Measurements from ENCODE around the gene CASK. TPM values are rescaled to one million over a fixed set of nuclear protein-coding genes. Genes with fewer than 3 reads are reported as not detected.

Gene CASK
- total and polyA plus RNA-seq, 10 donors = 4.7 to 63.7 (median 42.8) TPM

DNA sequence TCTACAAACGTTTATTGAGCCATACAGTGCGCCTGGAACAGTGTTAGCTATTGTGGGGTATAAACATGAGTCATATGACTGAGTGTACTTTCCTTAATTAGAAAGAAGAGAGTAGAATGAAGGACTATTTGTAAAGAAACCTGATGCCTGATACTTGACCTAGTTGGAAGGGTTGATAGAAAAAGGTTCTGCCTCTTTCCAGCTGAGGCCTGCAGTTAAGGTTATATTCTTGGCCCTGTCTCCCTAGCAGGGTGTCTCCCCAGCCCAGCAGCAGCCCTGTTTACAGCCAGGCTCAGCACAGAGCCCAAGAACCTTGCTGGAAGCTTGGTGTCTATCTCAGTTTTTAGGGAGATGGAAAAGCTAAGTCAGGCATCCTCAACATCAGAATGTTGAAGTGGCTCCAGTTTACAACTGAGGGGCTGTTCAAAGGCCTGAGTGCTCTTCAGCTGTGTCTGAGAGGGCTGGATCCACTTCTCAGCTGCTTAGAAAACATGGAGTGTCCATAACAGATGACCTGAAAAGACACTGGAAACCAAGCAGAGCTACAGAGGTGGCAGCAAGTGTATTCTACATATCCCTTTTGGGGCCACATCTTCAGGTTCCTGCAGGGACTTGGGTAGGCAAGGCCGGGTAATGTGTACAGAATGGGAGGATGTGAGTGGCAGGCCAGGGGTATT, 454.6 kb downstream of the CASK start:
- H3K4me1 ChIP-seq = no peaks in the 10 kb centered on the region
- no peaks in the 10 kb centered on the region for H3K9me3 ChIP-seq
- peak; percentile 22 for DNase-seq
- peaks cover 0 to 8% (median 0%) of the 10 kb centered on the region in 7 donors for H3K27me3 ChIP-seq (replicated peaks in 1 of 7)
- no peak overlapping the region for H3K4me3 ChIP-seq
- H3K36me3 ChIP-seq = no peaks in the 10 kb centered on the region
- TF ChIP-seq CTCF (IDR thresholded peaks at IDR 0.05 in 8 of 11, conservative IDR thresholded peaks at IDR 0.05 in 3 of 11) (no peak), POLR2AphosphoS5 (IDR thresholded peaks at IDR 0.05) (no peak), POLR2A (IDR thresholded peaks at IDR 0.05) (no peak)
- intact Hi-C loops (cut with DNase I; ENCODE audit: low total_unique reads) = no loop called here
- 73 to 90% (median 83%) methylated on average over 3 of the region's 3 CpGs for WGBS, 5 donors
- H3K27ac ChIP-seq = no peak overlapping the region

Small RNA genes within 50 kb of the gene (small RNA-seq; reads per million reads assigned to genes)
- gene AL353691.2 = 0 reads per million in 4 donors
- 0 reads per million in 4 donors for gene RN7SL144P
- 0 reads per million in 4 donors for gene RNU6-1321P
- 0 reads per million in 4 donors for gene RNU6-202P

Other genes with a start within 250 kb of the CASK start
- 10 to 100 TPM in 6 of 7 donors, 1 to 10 TPM in 1; 7.4 to 45.1 (median 23.7) TPM for gene GPR34, start 234.6 kb downstream of the CASK start, total RNA-seq
- 10 to 100 TPM in 1 of 3 donors, 1 to 10 TPM in 2; 5.5 to 10.1 (median 6.2) TPM for gene GPR34, start 234.6 kb downstream of the CASK start, polyA plus RNA-seq
- 1 to 10 TPM in 1 of 7 donors, under 1 TPM in 6; 0.33 to 1.7 (median 0.51) TPM for gene GPR82, start 199.4 kb downstream of the CASK start, total RNA-seq
- under 1 TPM; 0.26 to 0.49 (median 0.26) TPM for gene GPR82, start 199.4 kb downstream of the CASK start, polyA plus RNA-seq